Measurements from ENCODE around the gene LSM3. TPM values are rescaled to one million over a fixed set of nuclear protein-coding genes. Genes with fewer than 3 reads are reported as not detected.

The LSM3 gene
- total and polyA plus RNA-seq, 2 of the 4 experiments (the other 2 are of a cell fraction): 3.4 to 11.5 TPM

DNA sequence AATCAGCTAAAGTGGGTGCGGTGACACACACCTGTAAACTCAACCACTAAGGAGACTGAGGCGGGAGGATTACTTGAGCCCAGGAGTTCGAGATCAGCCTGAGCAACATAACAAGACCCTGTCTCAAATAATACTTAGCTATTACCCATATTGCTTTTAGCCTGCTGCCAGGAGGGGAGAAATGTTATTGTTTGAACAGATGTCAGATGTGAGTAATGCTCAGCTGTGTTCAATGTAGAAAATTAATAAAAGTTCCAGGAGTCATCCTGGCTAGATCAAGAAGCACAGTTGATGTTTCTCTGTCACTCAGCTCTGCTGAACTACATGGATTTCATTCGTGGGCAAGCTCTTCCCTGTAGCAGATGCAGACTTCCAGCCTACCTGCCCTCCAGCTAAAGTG lies 22.2 kb downstream of the LSM3 start:
- intact Hi-C loops (cut with micrococcal nuclease) (loop anchor here (5.0 kb wide), 2 partner anchors 451 to 721 kb away; partner anchors contain the start of gene CCDC174), dilution Hi-C loops (cut with HindIII; ENCODE audit: low sequenced_read_pairs, unreplicated experiment) (no loop called here), in situ Hi-C loops (cut with MboI; ENCODE audit: low sequenced_read_pairs) (loop anchor here (5.0 to 10.0 kb wide), 2 partner anchors 261 to 344 kb away; partner anchors contain the start of gene GRIP2)
- Histone ChIP-seq H2AK5ac (ENCODE audit: low read depth, low read length) (no peak overlapping the region; the same call in 1 of the 2 replicates), H3K4ac (ENCODE audit: low read depth, low read length) (peak overlapping the region; percentile 33), H3K4me3 (ENCODE audit: insufficient read depth, low read depth, low read length) (no peak overlapping the region), H2BK20ac (ENCODE audit: low read depth, low read length) (no peak overlapping the region), H3K23ac (ENCODE audit: low read depth, low read length) (no peak overlapping the region), H3K4me2 (ENCODE audit: low read depth, low read length) (no peak overlapping the region), H4K91ac (ENCODE audit: insufficient read depth, low read depth, low read length) (0 out of 2 replicates have a peak overlapping the region, but pooled peaks have one; percentile 32), H3K27ac (ENCODE audit: insufficient read depth, low read length) (no peak overlapping the region), H2BK120ac (ENCODE audit: low read depth, low read length) (0 out of 2 replicates have a peak overlapping the region, but pooled peaks have one; percentile 40), H3K14ac (replicated peaks; ENCODE audit: low read depth, low read length) (no peak overlapping the region), H3K56ac (ENCODE audit: extremely low read depth, insufficient read depth, low read length) (no peak overlapping the region), H2BK15ac (ENCODE audit: low read depth, low read length) (peak overlapping the region; percentile 70; the same call in 1 of the 3 replicates), H3K79me1 (ENCODE audit: low read depth in 1 of 2, low read length in 2 of 2) (peaks cover 8 to 16% of the 10 kb centered on the region in 2 experiments; a peak in 3 of 4 replicates), H3K9me3 (ENCODE audit: control insufficient read depth, insufficient read depth, low read length) (no peaks in the 10 kb centered on the region), H2BK5ac (ENCODE audit: low read depth, low read length, poor library complexity, severe bottlenecking) (no peak overlapping the region), H4K5ac (ENCODE audit: low read depth, low read length) (peak overlapping the region; percentile 5; the same call in 1 of the 2 replicates), H4K8ac (ENCODE audit: low read depth in 2 of 2, low read length in 2 of 2) (no peak overlapping the region), H2AFZ (replicated peaks; ENCODE audit: low read length, poor library complexity) (no peak overlapping the region), H3K9me1 (ENCODE audit: insufficient read depth, low read length) (peaks cover 7% of the 10 kb centered on the region; the same call in 1 of the 2 replicates), H3K36me3 (ENCODE audit: control insufficient read depth, insufficient read depth, low read length) (peaks cover 3% of the 10 kb centered on the region; the same call in 1 of the 2 replicates), H3K4me1 (ENCODE audit: control insufficient read depth, insufficient read depth, low read length) (peaks cover 27% of the 10 kb centered on the region), H4K20me1 (ENCODE audit: insufficient read depth, low read length) (no peaks in the 10 kb centered on the region), H3K27me3 (ENCODE audit: control insufficient read depth, insufficient read depth, low read length) (no peaks in the 10 kb centered on the region), H3K18ac (ENCODE audit: low read depth, low read length) (no peak overlapping the region; the same call in 1 of the 2 replicates), H2AK9ac (replicated peaks; ENCODE audit: low read depth, low read length, poor library complexity) (no peak overlapping the region), H3K9ac (ENCODE audit: low read depth, low read length) (no peak overlapping the region)
- no peak for ATAC-seq (ENCODE audit: low read depth)
- BruUV-seq (replicated peaks): no TSS peak
- POLR2A ChIA-PET (ENCODE audit: unreplicated experiment): interaction anchor here (1.0 kb wide), 1 partner anchor 22 kb away, joined by 3 read pairs; the partner anchor contains the start of gene LSM3
- DNase-seq: peak; percentile 46
- TF ChIP-seq POLR2A (IDR thresholded peaks at IDR 0.05; ENCODE audit: low read depth, low read length): no peak
- TF ChIP-seq RAD21 (IDR thresholded peaks at IDR 0.05; ENCODE audit: low read length): no peak
- TF ChIP-seq MXI1 (IDR thresholded peaks at IDR 0.05; ENCODE audit: borderline replicate concordance, low read depth, low read length): no peak
- TF ChIP-seq MAZ (IDR thresholded peaks at IDR 0.05; ENCODE audit: borderline replicate concordance, low read depth, low read length): no peak
- TF ChIP-seq SMC3 (IDR thresholded peaks at IDR 0.05; ENCODE audit: low read depth, low read length): no peak
- TF ChIP-seq NFE2L2 (IDR thresholded peaks at IDR 0.05; ENCODE audit: low read depth, low read length): no peak
- no peak for TF ChIP-seq FOS (IDR thresholded peaks at IDR 0.05; ENCODE audit: low read depth, low read length)
- no peak for TF ChIP-seq MAFK (IDR thresholded peaks at IDR 0.05; ENCODE audit: low read depth, low read length)
- TF ChIP-seq, protein P1, sequence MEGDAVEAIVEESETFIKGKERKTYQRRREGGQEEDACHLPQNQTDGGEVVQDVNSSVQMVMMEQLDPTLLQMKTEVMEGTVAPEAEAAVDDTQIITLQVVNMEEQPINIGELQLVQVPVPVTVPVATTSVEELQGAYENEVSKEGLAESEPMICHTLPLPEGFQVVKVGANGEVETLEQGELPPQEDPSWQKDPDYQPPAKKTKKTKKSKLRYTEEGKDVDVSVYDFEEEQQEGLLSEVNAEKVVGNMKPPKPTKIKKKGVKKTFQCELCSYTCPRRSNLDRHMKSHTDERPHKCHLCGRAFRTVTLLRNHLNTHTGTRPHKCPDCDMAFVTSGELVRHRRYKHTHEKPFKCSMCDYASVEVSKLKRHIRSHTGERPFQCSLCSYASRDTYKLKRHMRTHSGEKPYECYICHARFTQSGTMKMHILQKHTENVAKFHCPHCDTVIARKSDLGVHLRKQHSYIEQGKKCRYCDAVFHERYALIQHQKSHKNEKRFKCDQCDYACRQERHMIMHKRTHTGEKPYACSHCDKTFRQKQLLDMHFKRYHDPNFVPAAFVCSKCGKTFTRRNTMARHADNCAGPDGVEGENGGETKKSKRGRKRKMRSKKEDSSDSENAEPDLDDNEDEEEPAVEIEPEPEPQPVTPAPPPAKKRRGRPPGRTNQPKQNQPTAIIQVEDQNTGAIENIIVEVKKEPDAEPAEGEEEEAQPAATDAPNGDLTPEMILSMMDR (conservative IDR thresholded peaks at IDR 0.05; ENCODE audit: low read depth, low read length): no peak
- TF ChIP-seq CEBPB (IDR thresholded peaks at IDR 0.05; ENCODE audit: low read depth, low read length): no peak
- TF ChIP-seq CHD1 (IDR thresholded peaks at IDR 0.05; ENCODE audit: low read depth, low read length): no peak
- TF ChIP-seq BHLHE40 (IDR thresholded peaks at IDR 0.05; ENCODE audit: low read depth, low read length): no peak
- no CpG with 5 or more reads among the region's 4 CpGs for WGBS, 2 experiments (ENCODE audit: extremely low coverage in 2 of 2, insufficient read length in 1 of 2)
- CTCF ChIA-PET: no interaction called here
